Loucy (cell line): ENCODE measurements around the gene ACVR2B.

ENCODE experiments used
- EZH2phosphoT487 ChIP-seq: fragments of 200-600 bp; IDR thresholded peaks from 2 replicates; pipeline ENCODE4 v1.6.1; 2018; ENCODE audit warnings: antibody characterized with exemption, mild to moderate bottlenecking, moderate library complexity, borderline replicate concordance
- TF ChIP-seq, protein P1 (sequence below): fragments of 200-600 bp; sonication (generic); conservative IDR thresholded peaks from 2 replicates; pipeline ENCODE4 v1.5.1; 2014; ENCODE audit warnings: mild to moderate bottlenecking, antibody characterized with exemption, low read length

DNA sequence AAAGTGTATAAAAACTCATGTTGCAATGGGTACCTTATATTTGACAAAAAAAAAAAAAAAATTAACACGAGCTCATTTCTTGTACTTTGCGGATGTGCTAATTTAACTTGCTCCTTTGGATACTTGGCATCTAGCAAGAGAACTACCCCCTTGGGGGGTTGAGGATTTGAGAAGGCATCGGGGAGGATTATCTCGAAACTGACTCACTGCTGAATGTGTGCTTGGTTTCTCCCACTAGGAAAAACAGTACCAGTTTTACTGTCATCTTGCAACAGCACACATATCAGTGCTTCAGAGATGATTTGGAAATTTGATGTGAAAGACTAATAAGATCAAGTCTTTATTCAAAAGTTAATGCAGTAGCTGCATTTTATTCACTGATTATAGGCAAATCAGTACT is 43.3 kb downstream of the ACVR2B start:
- TF ChIP-seq, protein P1, sequence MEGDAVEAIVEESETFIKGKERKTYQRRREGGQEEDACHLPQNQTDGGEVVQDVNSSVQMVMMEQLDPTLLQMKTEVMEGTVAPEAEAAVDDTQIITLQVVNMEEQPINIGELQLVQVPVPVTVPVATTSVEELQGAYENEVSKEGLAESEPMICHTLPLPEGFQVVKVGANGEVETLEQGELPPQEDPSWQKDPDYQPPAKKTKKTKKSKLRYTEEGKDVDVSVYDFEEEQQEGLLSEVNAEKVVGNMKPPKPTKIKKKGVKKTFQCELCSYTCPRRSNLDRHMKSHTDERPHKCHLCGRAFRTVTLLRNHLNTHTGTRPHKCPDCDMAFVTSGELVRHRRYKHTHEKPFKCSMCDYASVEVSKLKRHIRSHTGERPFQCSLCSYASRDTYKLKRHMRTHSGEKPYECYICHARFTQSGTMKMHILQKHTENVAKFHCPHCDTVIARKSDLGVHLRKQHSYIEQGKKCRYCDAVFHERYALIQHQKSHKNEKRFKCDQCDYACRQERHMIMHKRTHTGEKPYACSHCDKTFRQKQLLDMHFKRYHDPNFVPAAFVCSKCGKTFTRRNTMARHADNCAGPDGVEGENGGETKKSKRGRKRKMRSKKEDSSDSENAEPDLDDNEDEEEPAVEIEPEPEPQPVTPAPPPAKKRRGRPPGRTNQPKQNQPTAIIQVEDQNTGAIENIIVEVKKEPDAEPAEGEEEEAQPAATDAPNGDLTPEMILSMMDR, result no peak
- TF ChIP-seq EZH2phosphoT487, result no peak
